MM.1S (cell line): ENCODE measurements around the gene C19orf38.

Source experiments
- DNase-seq: peaks from one replicate; pipeline ENCODE4 v3.0.0-alpha.2; 2015
- H2AFZ ChIP-seq: fragments of 300-600 bp; sonication (generic); 2 replicates; pipeline ENCODE4 v1.6.0; 2016; ENCODE audit warnings: antibody characterized with exemption, low read length
- H3F3A ChIP-seq: fragments of 300-600 bp; sonication (generic); 2 replicates; pipeline ENCODE4 v1.6.1; 2016; ENCODE audit warnings: mild to moderate bottlenecking, antibody characterized with exemption, low read length, moderate library complexity, mixed read lengths; ENCODE audit not compliant: insufficient read depth
- H3K27ac ChIP-seq: fragments of 300-600 bp; sonication (generic); 2 replicates; pipeline ENCODE4 v1.5.1; 2016; ENCODE audit warnings: mild to moderate bottlenecking, low read length
- H3K27me3 ChIP-seq: fragments of 300-600 bp; sonication (generic); replicated peaks from 2 replicates; pipeline ENCODE4 v1.6.0; 2016; ENCODE audit warnings: low read length; ENCODE audit not compliant: insufficient read depth
- H3K36me3 ChIP-seq: fragments of 300-600 bp; sonication (generic); replicated peaks from 2 replicates; pipeline ENCODE4 v1.6.1; 2016; ENCODE audit warnings: mild to moderate bottlenecking, low read length, mixed read lengths; ENCODE audit not compliant: insufficient read depth
- H3K4me1 ChIP-seq: fragments of 300-600 bp; sonication (generic); 2 replicates; pipeline ENCODE4 v1.6.1; 2016; ENCODE audit warnings: low read length, mixed read lengths
- H3K4me2 ChIP-seq: fragments of 300-600 bp; sonication (generic); 2 replicates; pipeline ENCODE4 v1.6.0; 2016; ENCODE audit warnings: low read depth, low read length
- H3K4me3 ChIP-seq: fragments of 300-600 bp; sonication (generic); 2 replicates; pipeline ENCODE4 v1.5.1; 2016; ENCODE audit warnings: low read length, mixed read lengths
- H3K79me2 ChIP-seq: fragments of 300-600 bp; sonication (generic); 2 replicates; pipeline ENCODE4 v1.6.1; 2016; ENCODE audit warnings: mixed run types, low read length, mixed read lengths
- H3K9ac ChIP-seq: fragments of 300-600 bp; sonication (generic); 2 replicates; pipeline ENCODE4 v1.6.1; 2016; ENCODE audit warnings: low read length, mixed read lengths
- H3K9me2 ChIP-seq: fragments of 300-600 bp; sonication (generic); replicated peaks from 2 replicates; pipeline ENCODE4 v1.6.1; 2016; ENCODE audit warnings: mild to moderate bottlenecking, low read length, mixed read lengths; ENCODE audit not compliant: insufficient read depth
- H3K9me3 ChIP-seq: fragments of 300-600 bp; sonication (generic); replicated peaks from 2 replicates; pipeline ENCODE4 v1.6.1; 2016; ENCODE audit warnings: mild to moderate bottlenecking, low read length, mixed read lengths; ENCODE audit not compliant: insufficient read depth
- H4K20me1 ChIP-seq: fragments of 300-600 bp; sonication (generic); 2 replicates; pipeline ENCODE4 v1.6.1; 2016; ENCODE audit warnings: mild to moderate bottlenecking, low read length, moderate library complexity, mixed read lengths; ENCODE audit not compliant: insufficient read depth
- EZH2 ChIP-seq: fragments of 300-600 bp; sonication (generic); optimal IDR thresholded peaks from 2 replicates; pipeline ENCODE3; 2017; ENCODE audit warnings: low read depth, mild to moderate bottlenecking, antibody characterized with exemption, low read length, mixed read lengths
- EZH2phosphoT487 ChIP-seq: fragments of 300-600 bp; sonication (generic); IDR thresholded peaks from 2 replicates; pipeline ENCODE4 v1.6.1; 2018; ENCODE audit warnings: antibody characterized with exemption, low read length
- TF ChIP-seq, protein P1 (sequence below): fragments of 300-600 bp; sonication (generic); IDR thresholded peaks from 2 replicates; pipeline ENCODE4 v1.5.1; 2016; ENCODE audit warnings: antibody characterized with exemption, low read length, mixed read lengths

The C19orf38 gene

GRCh38 chr19:10899151-10899653 lies 51.0 kb downstream of the C19orf38 start:
- TF ChIP-seq EZH2 (no peak), EZH2phosphoT487 (no peak)
- TF ChIP-seq, protein P1, sequence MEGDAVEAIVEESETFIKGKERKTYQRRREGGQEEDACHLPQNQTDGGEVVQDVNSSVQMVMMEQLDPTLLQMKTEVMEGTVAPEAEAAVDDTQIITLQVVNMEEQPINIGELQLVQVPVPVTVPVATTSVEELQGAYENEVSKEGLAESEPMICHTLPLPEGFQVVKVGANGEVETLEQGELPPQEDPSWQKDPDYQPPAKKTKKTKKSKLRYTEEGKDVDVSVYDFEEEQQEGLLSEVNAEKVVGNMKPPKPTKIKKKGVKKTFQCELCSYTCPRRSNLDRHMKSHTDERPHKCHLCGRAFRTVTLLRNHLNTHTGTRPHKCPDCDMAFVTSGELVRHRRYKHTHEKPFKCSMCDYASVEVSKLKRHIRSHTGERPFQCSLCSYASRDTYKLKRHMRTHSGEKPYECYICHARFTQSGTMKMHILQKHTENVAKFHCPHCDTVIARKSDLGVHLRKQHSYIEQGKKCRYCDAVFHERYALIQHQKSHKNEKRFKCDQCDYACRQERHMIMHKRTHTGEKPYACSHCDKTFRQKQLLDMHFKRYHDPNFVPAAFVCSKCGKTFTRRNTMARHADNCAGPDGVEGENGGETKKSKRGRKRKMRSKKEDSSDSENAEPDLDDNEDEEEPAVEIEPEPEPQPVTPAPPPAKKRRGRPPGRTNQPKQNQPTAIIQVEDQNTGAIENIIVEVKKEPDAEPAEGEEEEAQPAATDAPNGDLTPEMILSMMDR, result no peak
- Histone ChIP-seq H3K9me3 (no peaks in the 10 kb centered on the region), H3K9me2 (no peaks in the 10 kb centered on the region), H3K4me2 (no peak overlapping the region), H3K4me3 (no peak overlapping the region), H4K20me1 (no peaks in the 10 kb centered on the region), H3K36me3 (no peaks in the 10 kb centered on the region), H3K27ac (no peak overlapping the region), H3F3A (no peaks in the 10 kb centered on the region), H2AFZ (no peak overlapping the region), H3K79me2 (peaks cover 61% of the 10 kb centered on the region), H3K4me1 (no peaks in the 10 kb centered on the region), H3K27me3 (no peaks in the 10 kb centered on the region), H3K9ac (no peak overlapping the region)
- no peak for DNase-seq

GRCh38 chr19:10907925-10908324 lies 59.7 kb downstream of the C19orf38 start:
- no peak overlapping the region for H3K4me2 ChIP-seq
- no peaks in the 10 kb centered on the region for H3F3A ChIP-seq
- TF ChIP-seq EZH2, result no peak
- TF ChIP-seq EZH2phosphoT487, result no peak
- TF ChIP-seq, protein P1, result no peak
- H3K36me3 ChIP-seq, result no peaks in the 10 kb centered on the region
- H3K79me2 ChIP-seq, result peaks cover 17% of the 10 kb centered on the region
- no peaks in the 10 kb centered on the region for H4K20me1 ChIP-seq
- no peak overlapping the region for H3K4me3 ChIP-seq
- H3K27me3 ChIP-seq, result no peaks in the 10 kb centered on the region
- no peaks in the 10 kb centered on the region for H3K9me2 ChIP-seq
- H3K27ac ChIP-seq, result no peak overlapping the region
- H2AFZ ChIP-seq, result no peak overlapping the region
- H3K9me3 ChIP-seq, result no peaks in the 10 kb centered on the region
- DNase-seq, result no peak
- H3K9ac ChIP-seq, result no peak overlapping the region
- H3K4me1 ChIP-seq, result no peaks in the 10 kb centered on the region

DNA sequence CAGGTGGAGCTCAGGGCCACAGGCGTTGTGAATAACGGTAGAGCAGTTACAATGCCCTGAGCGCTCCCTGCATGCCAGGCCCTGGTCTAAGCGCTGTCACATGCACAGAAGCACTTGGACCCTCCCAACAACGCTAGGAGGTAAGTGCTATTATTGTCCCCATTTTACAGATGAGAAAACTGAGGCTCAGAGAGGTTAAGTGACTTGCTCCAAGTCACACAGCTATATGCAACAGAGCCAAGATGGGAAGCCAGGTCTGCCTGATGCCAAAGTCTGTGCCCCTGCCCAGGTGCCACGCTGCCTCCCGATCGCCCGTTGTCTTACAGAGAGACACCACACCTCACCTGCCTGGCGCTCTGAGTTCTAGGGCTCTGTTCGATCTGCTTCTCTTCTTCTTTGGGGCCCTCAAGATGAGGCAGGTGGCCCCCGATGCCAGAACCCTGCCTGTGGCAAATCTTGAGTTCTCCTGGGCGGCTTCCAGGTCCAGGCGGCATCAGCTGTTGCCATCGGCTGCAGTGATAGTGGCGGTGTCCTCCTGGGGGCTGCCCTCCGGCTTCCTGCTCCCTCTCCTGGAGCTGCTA lies 60.3 kb downstream of the C19orf38 start:
- Histone ChIP-seq H3K4me3 (no peak overlapping the region), H3K27ac (no peak overlapping the region), H3K9me2 (no peaks in the 10 kb centered on the region), H3K36me3 (no peaks in the 10 kb centered on the region), H2AFZ (no peak overlapping the region), H3K4me2 (no peak overlapping the region), H3K9me3 (no peaks in the 10 kb centered on the region), H3K9ac (no peak overlapping the region), H3F3A (no peaks in the 10 kb centered on the region), H4K20me1 (no peaks in the 10 kb centered on the region), H3K79me2 (peaks cover 12% of the 10 kb centered on the region), H3K27me3 (no peaks in the 10 kb centered on the region), H3K4me1 (no peaks in the 10 kb centered on the region)
- no peak for DNase-seq
- TF ChIP-seq EZH2phosphoT487, result no peak
- TF ChIP-seq, protein P1, result no peak
- no peak for TF ChIP-seq EZH2
